ENCODE measurements around the gene TPD52L1. TPM values are rescaled to one million over a fixed set of nuclear protein-coding genes. Genes with fewer than 3 reads are reported as not detected.

Gene TPD52L1
- total and polyA plus RNA-seq, 2 donors (not counting 3 experiments of a cell fraction or from before 2014, with no cell fraction given) = 0.29 to 0.37 TPM

GRCh38 chr6:125258651-125259353, 105.2 kb downstream of the TPD52L1 start:
- Histone ChIP-seq H2AFZ (ENCODE audit: low read depth, low read length) (no peak overlapping the region), H3K79me2 (ENCODE audit: control insufficient read depth, insufficient read depth, low read length) (no peaks in the 10 kb centered on the region), H3K4me3 (replicated peaks in 1 of 3; ENCODE audit: insufficient read depth in 1 of 3, low read depth in 1 of 3, low read length in 3 of 3) (no peak overlapping the region), H3K9me1 (replicated peaks; ENCODE audit: control insufficient read depth, extremely low read depth, insufficient read depth, low read length) (no peaks in the 10 kb centered on the region), H3K36me3 (ENCODE audit: control insufficient read depth in 2 of 2, extremely low read depth in 1 of 2, insufficient read depth in 2 of 2, low read length in 2 of 2) (no peaks in the 10 kb centered on the region), H3K9me3 (replicated peaks; ENCODE audit: control insufficient read depth, insufficient read depth, low read length) (no peaks in the 10 kb centered on the region), H3K9ac (replicated peaks; ENCODE audit: extremely low read depth, insufficient read depth, low read length) (no peak overlapping the region), H3K4me2 (ENCODE audit: insufficient read depth, low read length) (no peak overlapping the region), H3K27ac (ENCODE audit: insufficient read depth, low read depth, low read length) (no peak overlapping the region), H4K20me1 (replicated peaks; ENCODE audit: control insufficient read depth, extremely low read depth, insufficient read depth, low read length) (no peaks in the 10 kb centered on the region), H3K4me1 (ENCODE audit: control insufficient read depth, extremely low read depth, insufficient read depth, low read length) (no peaks in the 10 kb centered on the region), H3K27me3 (ENCODE audit: control insufficient read depth in 2 of 2, insufficient read depth in 2 of 2, low read length in 2 of 2) (no peaks in the 10 kb centered on the region)
- intact Hi-C loops (cut with micrococcal nuclease) (no loop called here), dilution Hi-C loops (cut with MboI; ENCODE audit: extremely low pct_ligation_motif_present, low sequenced_read_pairs) (no loop called here)
- TF ChIP-seq MYC (IDR thresholded peaks at IDR 0.05; ENCODE audit: low read depth, low read length) (no peak), MAX (IDR thresholded peaks at IDR 0.05; ENCODE audit: insufficient read depth, insufficient read length) (no peak), POLR2AphosphoS5 (IDR thresholded peaks at IDR 0.05; ENCODE audit: insufficient read depth, low read depth, low read length) (no peak), POLR2A (IDR thresholded peaks at IDR 0.05; ENCODE audit: low read depth, low read length) (no peak), FOS (IDR thresholded peaks at IDR 0.05; ENCODE audit: borderline replicate concordance, insufficient read depth, low read length) (no peak), GATA2 (IDR thresholded peaks at IDR 0.05; ENCODE audit: insufficient read depth, insufficient read length, low read depth, low read length) (no peak), JUN (IDR thresholded peaks at IDR 0.05; ENCODE audit: borderline replicate concordance, insufficient read depth, insufficient read length, low read depth) (no peak), EZH2 (IDR thresholded peaks at IDR 0.05; ENCODE audit: borderline replicate concordance, low read depth, low read length, severe bottlenecking) (no peak), CTCF (IDR thresholded peaks at IDR 0.05; ENCODE audit: extremely low read depth in 1 of 2, insufficient read depth in 1 of 2, low read depth in 1 of 2, low read length in 2 of 2) (no peak)
- FAIRE-seq = no peak
- ChIA-PET POLR2A (no interaction called here), CTCF (no interaction called here)
- DNase-seq (ENCODE audit: low read depth, low spot score) = no peak
- no TSS peak for BruUV-seq (replicated peaks)

Data from endothelial cell of umbilical vein (primary cell).